Ovary (tissue), 9 donors: ENCODE data around the gene BANK1. TPM values are rescaled to one million over a fixed set of nuclear protein-coding genes. Genes with fewer than 3 reads are reported as not detected.

Experiments
- DNase-seq, 5 donors: peaks; one replicate each; pipeline ENCODE4 v3.0.0-alpha.2; 2019 to 2020
- H3K27ac ChIP-seq, 2 donors: fragments of 200-600 bp; one replicate each; pipeline versions ENCODE4 v1.5.1 to v1.8.0; 2019 to 2022
- H3K27me3 ChIP-seq: fragments of 200-600 bp; one replicate; pipeline ENCODE4 v1.8.0; 2022
- H3K36me3 ChIP-seq: fragments of 200-600 bp; sonication (generic); one replicate; pipeline ENCODE4 v1.5.1; 2019
- H3K4me1 ChIP-seq: one replicate; pipeline ENCODE4 v1.8.1; 2013; ENCODE audit warnings: mild to moderate bottlenecking, moderate library complexity; ENCODE audit not compliant: insufficient read depth
- H3K4me3 ChIP-seq: fragments of 200-600 bp; sonication (generic); one replicate; pipeline ENCODE4 v1.5.1; 2017
- H3K9me3 ChIP-seq, 2 donors: fragments of 200-600 bp in 1 of 2; sonication (generic) in 1 of 2; one replicate each; pipeline versions ENCODE4 v1.5.1 to v1.8.1; 2013 to 2019; ENCODE audit warnings: mild to moderate bottlenecking in 1 of 2, moderate library complexity in 1 of 2
- EP300 ChIP-seq: sonication (generic); formaldehyde crosslinking; IDR thresholded peaks from one replicate; pipeline ENCODE4 v1.6.1; 2017; ENCODE audit warnings: antibody characterized with exemption
- POLR2A ChIP-seq: fragments of 450-650 bp; IDR thresholded peaks from one replicate; pipeline ENCODE4 v1.6.1; 2017; ENCODE audit warnings: antibody characterized with exemption, mild to moderate bottlenecking, moderate library complexity
- WGBS, 3 donors: extraction: QIAGEN DNeasy Blood & Tissue Kit in 1 of 3; methylation state at CpG; one replicate each; pipeline versions ENCODE4 v1.1.5 to v1.1.7; 2013 to 2017; 5-methylcytosine and 5-hydroxymethylcytosine counted together
- intact Hi-C, 4 donors: fragments of 100-400 bp; cut with DNase I; formaldehyde crosslinking; loops; one replicate each; pipeline versions ENCODE4 v1.11.0 to v1.15.1; 2022 to 2023
- polyA plus RNA-seq, 2 donors: library from polyadenylated mRNA; stranded (reverse); fragments of 200-250 nt in 1 of 2; fragments of 350-450 nt in 1 of 2; fragmentation: Illumina TruSeq in 1 of 2; extraction: RNeasy Lipid Tissue Mini Kit (QIAGEN cat#74804) in 1 of 2; gene quantifications; one replicate each; pipeline ENCODE4 v1.2.3, GENCODE V29; 2013 to 2014
- total RNA-seq, 7 donors: library from RNA; depleted of rRNA in 2 of 7; stranded (reverse); fragments of >200 nt in 2 of 7; fragmentation: NEBNext Ultra II Directional in 3 of 7; extraction: Animal tissue kit (Norgen Biotek cat#: 25700) in 3 of 7; gene quantifications; one replicate each; pipeline versions ENCODE4 v1.1.0 to v1.2.4, GENCODE V29; 2016 to 2023
- TF ChIP-seq, protein P1 (sequence below), 3 donors: fragments of 450-650 bp in 2 of 3; fragments of 200-600 bp in 1 of 3; IDR thresholded peaks; one replicate each; pipeline versions ENCODE4 v1.5.1 to v1.8.0; 2016 to 2022; ENCODE audit warnings: antibody characterized with exemption in 3 of 3, mild to moderate bottlenecking in 1 of 3
- donor health status: DM: no; HTN: no; CAD: no; lungs with moderate emphysema.
- donor health status: DM: no; HTN: no; CAD: no.
- donor health status: Bipolar disorder and iron deficiency.
- donor health status: DM: yes; HTN: yes; CAD: no.
- donor health status: DM: no; HTN: no; CAD: no.
- donor health status: DM: yes; HTN: yes; CAD: no.

The BANK1 gene
- total and polyA plus RNA-seq, 9 donors, result 0.10 to 3.7 (median 0.36) TPM

DNA sequence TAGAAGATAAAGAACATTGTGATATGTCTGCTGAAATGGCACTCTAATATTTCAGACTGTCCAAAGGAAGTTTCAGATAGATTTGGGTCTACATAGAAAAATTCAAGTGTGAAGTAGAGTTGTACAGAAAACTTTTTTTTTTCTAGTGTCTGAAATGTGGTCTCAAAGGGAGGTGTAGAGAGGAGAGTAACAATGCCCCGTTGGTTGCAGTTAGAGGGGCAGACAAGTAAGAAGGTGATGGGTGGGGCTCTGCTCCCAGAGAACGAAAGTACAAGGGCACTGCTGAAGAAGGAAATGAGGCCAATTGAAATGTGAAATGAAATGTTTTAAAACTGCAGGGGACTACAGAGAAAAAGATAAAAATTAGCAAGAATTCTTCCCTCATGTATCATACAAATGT, 177.8 kb downstream of the BANK1 start:
- Histone ChIP-seq H3K9me3 (no peaks in the 10 kb centered on the region), H3K4me1 (no peaks in the 10 kb centered on the region), H3K27ac (no peak overlapping the region), H3K36me3 (no peaks in the 10 kb centered on the region), H3K27me3 (no peaks in the 10 kb centered on the region), H3K4me3 (no peak overlapping the region)
- DNase-seq, result no peak
- TF ChIP-seq EP300, result no peak
- intact Hi-C loops, result no loop called here
- 66 to 76% (median 72%) methylated on average over 2 of the region's 2 CpGs for WGBS, 3 donors

DNA sequence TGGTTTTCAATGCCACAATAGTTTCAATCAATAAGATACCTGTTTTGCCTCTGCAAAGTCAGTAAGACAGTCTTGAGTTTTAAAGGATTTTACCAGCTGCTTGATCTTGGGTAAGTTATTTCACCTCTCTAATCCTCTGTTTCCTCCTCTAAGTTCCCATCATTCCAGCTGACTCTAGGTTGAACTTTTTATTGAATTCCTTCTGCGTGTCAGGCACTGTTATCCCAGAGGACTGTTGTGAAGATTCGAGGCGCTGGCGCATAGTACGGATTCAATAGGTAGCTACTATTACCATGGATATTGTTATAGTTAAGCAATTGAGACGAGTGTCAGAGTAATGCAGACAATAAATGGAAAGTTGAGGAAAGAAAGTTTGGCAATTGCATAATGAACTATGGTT, 179.4 kb downstream of the BANK1 start:
- intact Hi-C loops, result no loop called here
- Histone ChIP-seq H3K27me3 (no peaks in the 10 kb centered on the region), H3K9me3 (no peaks in the 10 kb centered on the region), H3K4me3 (no peak overlapping the region), H3K27ac (no peak overlapping the region), H3K4me1 (no peaks in the 10 kb centered on the region), H3K36me3 (no peaks in the 10 kb centered on the region)
- no peak for DNase-seq
- TF ChIP-seq, protein P1, sequence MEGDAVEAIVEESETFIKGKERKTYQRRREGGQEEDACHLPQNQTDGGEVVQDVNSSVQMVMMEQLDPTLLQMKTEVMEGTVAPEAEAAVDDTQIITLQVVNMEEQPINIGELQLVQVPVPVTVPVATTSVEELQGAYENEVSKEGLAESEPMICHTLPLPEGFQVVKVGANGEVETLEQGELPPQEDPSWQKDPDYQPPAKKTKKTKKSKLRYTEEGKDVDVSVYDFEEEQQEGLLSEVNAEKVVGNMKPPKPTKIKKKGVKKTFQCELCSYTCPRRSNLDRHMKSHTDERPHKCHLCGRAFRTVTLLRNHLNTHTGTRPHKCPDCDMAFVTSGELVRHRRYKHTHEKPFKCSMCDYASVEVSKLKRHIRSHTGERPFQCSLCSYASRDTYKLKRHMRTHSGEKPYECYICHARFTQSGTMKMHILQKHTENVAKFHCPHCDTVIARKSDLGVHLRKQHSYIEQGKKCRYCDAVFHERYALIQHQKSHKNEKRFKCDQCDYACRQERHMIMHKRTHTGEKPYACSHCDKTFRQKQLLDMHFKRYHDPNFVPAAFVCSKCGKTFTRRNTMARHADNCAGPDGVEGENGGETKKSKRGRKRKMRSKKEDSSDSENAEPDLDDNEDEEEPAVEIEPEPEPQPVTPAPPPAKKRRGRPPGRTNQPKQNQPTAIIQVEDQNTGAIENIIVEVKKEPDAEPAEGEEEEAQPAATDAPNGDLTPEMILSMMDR (IDR thresholded peaks at IDR 0.05), result no peak
- TF ChIP-seq POLR2A (no peak), EP300 (no peak)
- 79 to 89% (median 81%) methylated on average over 6 of the region's 6 CpGs for WGBS, 3 donors

DNA sequence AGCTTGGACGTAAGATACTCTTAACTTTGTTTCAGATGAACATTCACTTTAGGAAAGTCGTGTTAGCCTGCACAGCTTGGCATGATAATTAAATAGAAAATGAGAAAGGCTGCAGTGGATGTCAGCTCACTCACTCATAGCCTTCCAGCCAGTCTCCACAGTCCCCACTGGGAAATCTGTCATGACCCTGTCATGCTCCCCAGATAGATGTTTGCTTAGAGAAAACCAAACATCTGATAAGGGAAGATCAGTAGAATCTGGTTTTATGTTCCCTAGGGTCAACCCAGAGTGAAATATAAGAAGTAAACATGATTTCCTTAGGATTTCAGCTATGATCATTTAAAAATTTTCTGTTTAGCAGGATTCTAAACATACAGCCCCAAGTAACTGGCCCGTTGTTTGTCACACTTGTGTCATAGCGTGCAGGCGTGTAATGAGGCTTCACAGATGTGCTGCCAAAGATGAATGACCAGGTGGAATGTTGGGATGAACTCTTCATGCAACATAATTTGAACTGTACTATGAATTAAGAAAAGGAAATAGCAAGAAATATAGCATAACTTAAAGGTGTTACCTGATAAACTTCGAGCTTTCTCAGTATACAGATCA, 180.1 kb downstream of the BANK1 start:
- DNase-seq, result no peak
- H3K27ac ChIP-seq, result no peak overlapping the region
- no peaks in the 10 kb centered on the region for H3K4me1 ChIP-seq
- 72% methylated on average over 6 of the region's 6 CpGs for WGBS, 3 donors
- H3K4me3 ChIP-seq, result no peak overlapping the region
- intact Hi-C loops, result no loop called here
- no peak for TF ChIP-seq EP300
- TF ChIP-seq, protein P1 (IDR thresholded peaks at IDR 0.05), result no peak
- no peak for TF ChIP-seq POLR2A
- no peaks in the 10 kb centered on the region for H3K36me3 ChIP-seq
- H3K27me3 ChIP-seq, result no peaks in the 10 kb centered on the region
- H3K9me3 ChIP-seq, result no peaks in the 10 kb centered on the region

DNA sequence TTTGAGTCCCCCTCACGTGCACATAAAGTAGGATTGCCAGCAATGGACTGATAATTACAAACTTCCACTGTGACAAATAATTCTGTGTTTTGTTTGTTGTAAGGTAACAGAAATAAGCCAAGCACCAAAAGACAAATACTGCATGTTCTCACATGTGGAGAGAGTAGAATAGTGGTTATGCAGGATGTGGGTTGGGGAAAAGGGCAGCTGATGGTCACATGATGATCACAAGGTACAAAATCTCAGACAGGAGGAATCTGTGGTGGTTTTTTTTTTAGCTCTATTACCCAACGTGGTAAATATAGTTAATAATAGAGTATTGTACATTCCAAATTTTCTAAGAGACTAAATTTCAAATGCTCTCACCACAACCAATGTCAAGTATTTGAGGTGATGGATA, 182.3 kb downstream of the BANK1 start:
- WGBS, 3 donors, result 51 to 64% (median 60%) methylated on average over 2 of the region's 2 CpGs
- no peak for DNase-seq
- Histone ChIP-seq H3K4me1 (no peaks in the 10 kb centered on the region), H3K4me3 (no peak overlapping the region), H3K27me3 (no peaks in the 10 kb centered on the region), H3K36me3 (no peaks in the 10 kb centered on the region), H3K27ac (no peak overlapping the region), H3K9me3 (no peaks in the 10 kb centered on the region)
- TF ChIP-seq POLR2A, result no peak
- no peak for TF ChIP-seq EP300
- TF ChIP-seq, protein P1 (IDR thresholded peaks at IDR 0.05), result no peak
- intact Hi-C loops, result no loop called here

DNA sequence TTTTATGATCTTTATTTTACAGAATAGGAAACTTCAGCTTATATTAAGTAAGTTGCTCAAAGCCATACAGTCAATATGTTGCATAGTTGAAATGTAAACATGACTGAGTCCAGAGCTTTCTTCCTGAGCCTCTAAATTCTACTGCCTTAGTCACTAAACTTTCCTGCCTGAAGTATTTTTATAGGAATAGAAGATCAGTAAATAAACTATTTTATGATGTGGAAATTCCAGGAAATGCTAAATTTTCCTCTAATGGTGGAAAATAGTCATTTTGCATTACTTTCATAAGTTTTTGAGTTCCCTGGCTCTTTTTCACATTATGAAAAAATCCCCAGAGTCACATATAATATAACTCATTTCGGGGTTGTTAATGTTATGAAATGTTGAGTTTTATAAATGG, 182.8 kb downstream of the BANK1 start:
- H3K36me3 ChIP-seq, result no peaks in the 10 kb centered on the region
- TF ChIP-seq EP300, result no peak
- TF ChIP-seq, protein P1 (IDR thresholded peaks at IDR 0.05), result no peak
- no peak for TF ChIP-seq POLR2A
- H3K4me3 ChIP-seq, result no peak overlapping the region
- no peak for DNase-seq
- 33 to 57% (median 44%) methylated on average over 1 of the region's 1 CpG for WGBS, 3 donors
- intact Hi-C loops, result no loop called here
- H3K27me3 ChIP-seq, result no peaks in the 10 kb centered on the region
- H3K9me3 ChIP-seq, result no peaks in the 10 kb centered on the region
- no peaks in the 10 kb centered on the region for H3K4me1 ChIP-seq
- no peak overlapping the region for H3K27ac ChIP-seq
